ENCODE measurements around the gene AAMDC.
"Not testable (repeated sequence)": the region's sequence is repeated elsewhere in the genome, so short reads cannot be mapped to it uniquely, and the experiment has no call there.

Gene AAMDC

DNA sequence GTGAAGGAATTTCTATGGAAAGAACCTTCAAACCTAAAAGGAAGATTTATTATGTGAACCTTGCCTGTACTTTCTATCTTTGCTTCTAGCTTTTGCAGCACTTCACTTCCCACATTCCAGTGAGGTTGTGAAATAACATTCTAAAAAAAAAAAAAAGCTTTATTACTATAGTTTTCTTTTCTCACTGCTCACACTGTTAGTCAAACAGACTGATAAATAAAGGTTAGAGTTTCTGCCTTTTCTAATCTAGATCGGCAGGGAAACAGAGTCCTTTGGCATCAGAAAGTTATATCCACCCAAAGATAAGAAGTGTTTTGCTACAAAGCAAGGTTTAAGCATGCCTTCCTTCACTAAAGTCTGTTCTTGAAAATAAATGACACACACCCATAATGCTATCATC lies 2.8 kb downstream of the AAMDC start:
- Histone ChIP-seq H3K27me3 (ENCODE audit: control insufficient read depth, insufficient read depth, low read length) (no peaks in the 10 kb centered on the region), H3K4me1 (ENCODE audit: control insufficient read depth, insufficient read depth, low read length) (peaks cover 11% of the 10 kb centered on the region), H3K36me3 (ENCODE audit: control insufficient read depth, insufficient read depth, low read length) (no peaks in the 10 kb centered on the region), H3K9ac (ENCODE audit: low read length) (no peak overlapping the region), H3K9me3 (ENCODE audit: control insufficient read depth, low read length) (no peaks in the 10 kb centered on the region), H3K4me3 (ENCODE audit: low read length) (no peak overlapping the region)

DNA sequence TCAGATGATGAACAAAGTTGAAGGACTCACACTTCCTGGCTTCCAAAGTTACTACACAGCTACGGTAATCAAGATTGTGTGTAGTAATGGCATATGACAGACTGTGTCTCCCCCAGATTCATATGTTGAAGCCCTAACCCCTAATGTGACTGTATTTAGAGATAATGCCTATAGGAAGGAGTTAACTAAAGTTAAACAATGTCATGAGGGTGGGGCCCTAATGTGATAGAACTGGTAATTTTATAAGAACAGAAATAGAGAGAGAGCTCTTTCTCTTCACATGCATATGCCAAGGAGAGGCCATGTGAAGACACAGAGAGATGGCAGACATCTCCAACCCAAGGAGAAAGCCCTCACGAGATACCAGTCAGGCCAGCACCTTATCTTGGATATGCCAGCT lies 8.0 kb downstream of the AAMDC start:
- Histone ChIP-seq H3K9me3 (ENCODE audit: control insufficient read depth, low read length) (no peaks in the 10 kb centered on the region), H3K4me3 (ENCODE audit: low read length) (no peak overlapping the region), H3K4me1 (ENCODE audit: control insufficient read depth, insufficient read depth, low read length) (no peaks in the 10 kb centered on the region), H3K36me3 (ENCODE audit: control insufficient read depth, insufficient read depth, low read length) (no peaks in the 10 kb centered on the region), H3K9ac (ENCODE audit: low read length) (no peak overlapping the region), H3K27me3 (ENCODE audit: control insufficient read depth, insufficient read depth, low read length) (no peaks in the 10 kb centered on the region)

DNA sequence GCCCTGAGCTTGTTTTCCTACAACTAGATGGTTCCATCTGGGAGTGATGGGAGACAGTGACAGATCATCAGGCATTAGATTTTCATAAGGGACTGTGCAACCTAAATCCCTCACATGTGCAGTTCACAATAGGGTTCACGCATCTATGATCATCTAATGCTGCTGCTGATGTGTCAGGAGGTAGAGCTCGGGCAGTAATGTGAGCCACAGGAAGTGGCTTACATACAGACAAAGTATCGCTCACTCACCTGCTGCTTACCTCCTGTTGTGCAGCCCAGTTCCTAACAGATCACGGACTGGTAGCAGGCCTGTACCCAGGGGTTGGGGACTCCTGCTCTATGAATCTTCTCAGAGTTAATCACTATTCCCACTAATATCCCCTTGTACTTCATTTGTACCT lies 12.4 kb downstream of the AAMDC start:
- Histone ChIP-seq H3K9me3 (ENCODE audit: control insufficient read depth, low read length) (no peaks in the 10 kb centered on the region), H3K27me3 (ENCODE audit: control insufficient read depth, insufficient read depth, low read length) (no peaks in the 10 kb centered on the region), H3K4me3 (ENCODE audit: low read length) (no peak overlapping the region), H3K4me1 (ENCODE audit: control insufficient read depth, insufficient read depth, low read length) (no peaks in the 10 kb centered on the region), H3K9ac (ENCODE audit: low read length) (no peak overlapping the region), H3K36me3 (ENCODE audit: control insufficient read depth, insufficient read depth, low read length) (no peaks in the 10 kb centered on the region)

- H3K9ac ChIP-seq (ENCODE audit: low read length): no peak overlapping the region
- no peak overlapping the region for H3K4me3 ChIP-seq (ENCODE audit: low read length)
- H3K4me1 ChIP-seq (ENCODE audit: control insufficient read depth, insufficient read depth, low read length): no peaks in the 10 kb centered on the region
- H3K27me3 ChIP-seq (ENCODE audit: control insufficient read depth, insufficient read depth, low read length): no peaks in the 10 kb centered on the region
- no peaks in the 10 kb centered on the region for H3K36me3 ChIP-seq (ENCODE audit: control insufficient read depth, insufficient read depth, low read length)
- no peaks in the 10 kb centered on the region for H3K9me3 ChIP-seq (ENCODE audit: control insufficient read depth, low read length)
These were observed 21.6 kb downstream of the AAMDC start for GRCh38 chr11:77842441-77843121.

- not testable (repeated sequence) for H3K27me3 ChIP-seq (ENCODE audit: control insufficient read depth, insufficient read depth, low read length); H3K9me3 ChIP-seq (ENCODE audit: control insufficient read depth, low read length); H3K4me3 ChIP-seq (ENCODE audit: low read length); H3K4me1 ChIP-seq (ENCODE audit: control insufficient read depth, insufficient read depth, low read length); H3K36me3 ChIP-seq (ENCODE audit: control insufficient read depth, insufficient read depth, low read length); H3K9ac ChIP-seq (ENCODE audit: low read length)
These were observed 22.8 kb downstream of the AAMDC start for GRCh38 chr11:77843700-77844099.

- no peaks in the 10 kb centered on the region for H3K4me1 ChIP-seq (ENCODE audit: control insufficient read depth, insufficient read depth, low read length)
- peaks cover 9% of the 10 kb centered on the region for H3K9me3 ChIP-seq (ENCODE audit: control insufficient read depth, low read length)
- H3K36me3 ChIP-seq (ENCODE audit: control insufficient read depth, insufficient read depth, low read length): peaks cover 10% of the 10 kb centered on the region
- no peak overlapping the region for H3K4me3 ChIP-seq (ENCODE audit: low read length)
- no peak overlapping the region for H3K9ac ChIP-seq (ENCODE audit: low read length)
- no peaks in the 10 kb centered on the region for H3K27me3 ChIP-seq (ENCODE audit: control insufficient read depth, insufficient read depth, low read length)
These were observed 30.6 kb downstream of the AAMDC start for GRCh38 chr11:77851503-77851902.

DNA sequence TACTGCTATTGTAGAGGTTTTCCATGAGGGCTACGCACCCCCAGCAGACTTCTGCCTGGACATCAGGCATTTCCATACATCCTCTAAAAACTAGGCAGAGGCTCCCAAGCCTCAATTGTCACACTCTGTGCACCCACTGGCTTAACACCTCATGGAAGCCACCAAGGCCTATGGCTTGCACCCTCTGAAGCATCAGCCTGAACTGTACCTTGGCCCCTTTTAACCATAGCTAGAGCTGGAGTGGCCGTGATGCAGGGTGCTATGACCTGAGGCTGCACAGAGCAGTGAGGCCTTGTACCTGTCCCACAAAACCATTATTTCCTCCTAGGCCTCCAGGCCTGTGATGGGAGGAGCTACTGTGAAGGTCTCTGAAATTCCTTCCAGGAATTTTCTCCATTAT lies 33.9 kb downstream of the AAMDC start:
- peaks cover 9% of the 10 kb centered on the region for H3K9me3 ChIP-seq (ENCODE audit: control insufficient read depth, low read length)
- H3K27me3 ChIP-seq (ENCODE audit: control insufficient read depth, insufficient read depth, low read length): no peaks in the 10 kb centered on the region
- H3K36me3 ChIP-seq (ENCODE audit: control insufficient read depth, insufficient read depth, low read length): peaks cover 10% of the 10 kb centered on the region
- no peak overlapping the region for H3K9ac ChIP-seq (ENCODE audit: low read length)
- H3K4me1 ChIP-seq (ENCODE audit: control insufficient read depth, insufficient read depth, low read length): no peaks in the 10 kb centered on the region
- H3K4me3 ChIP-seq (ENCODE audit: low read length): peak overlapping the region; percentile 14

- H3K9ac ChIP-seq (ENCODE audit: low read length); H3K4me3 ChIP-seq (ENCODE audit: low read length); H3K9me3 ChIP-seq (ENCODE audit: control insufficient read depth, low read length); H3K36me3 ChIP-seq (ENCODE audit: control insufficient read depth, insufficient read depth, low read length); H3K27me3 ChIP-seq (ENCODE audit: control insufficient read depth, insufficient read depth, low read length); H3K4me1 ChIP-seq (ENCODE audit: control insufficient read depth, insufficient read depth, low read length): not testable (repeated sequence)
These were observed 37.0 kb downstream of the AAMDC start for GRCh38 chr11:77857906-77858457.

- not testable (repeated sequence) for H3K4me1 ChIP-seq (ENCODE audit: control insufficient read depth, insufficient read depth, low read length); H3K27me3 ChIP-seq (ENCODE audit: control insufficient read depth, insufficient read depth, low read length); H3K4me3 ChIP-seq (ENCODE audit: low read length); H3K9me3 ChIP-seq (ENCODE audit: control insufficient read depth, low read length); H3K9ac ChIP-seq (ENCODE audit: low read length); H3K36me3 ChIP-seq (ENCODE audit: control insufficient read depth, insufficient read depth, low read length)
These were observed 40.5 kb downstream of the AAMDC start for GRCh38 chr11:77861444-77861843.

DNA sequence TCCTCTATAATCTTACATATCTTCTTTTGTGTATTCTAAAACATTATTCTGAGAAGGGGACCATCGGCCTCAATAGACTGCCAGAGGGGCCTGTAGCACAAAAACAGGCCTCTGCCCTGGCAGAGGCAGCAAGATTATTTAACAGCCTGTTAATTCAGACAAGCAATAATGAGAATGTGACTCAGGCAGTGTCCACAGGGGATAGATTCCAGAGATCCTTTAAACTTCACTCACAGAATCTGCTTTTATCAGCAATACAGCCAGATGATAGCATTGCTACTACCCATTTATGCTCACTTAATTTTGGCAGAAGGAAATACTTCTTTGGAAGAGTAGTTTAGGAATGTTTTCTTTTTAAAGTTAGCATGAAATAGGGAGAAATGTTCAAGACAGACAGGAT lies 44.9 kb downstream of the AAMDC start:
- no peaks in the 10 kb centered on the region for H3K9me3 ChIP-seq (ENCODE audit: control insufficient read depth, low read length)
- H3K27me3 ChIP-seq (ENCODE audit: control insufficient read depth, insufficient read depth, low read length): no peaks in the 10 kb centered on the region
- no peaks in the 10 kb centered on the region for H3K36me3 ChIP-seq (ENCODE audit: control insufficient read depth, insufficient read depth, low read length)
- no peak overlapping the region for H3K4me3 ChIP-seq (ENCODE audit: low read length)
- H3K9ac ChIP-seq (ENCODE audit: low read length): no peak overlapping the region
- no peaks in the 10 kb centered on the region for H3K4me1 ChIP-seq (ENCODE audit: control insufficient read depth, insufficient read depth, low read length)

DNA sequence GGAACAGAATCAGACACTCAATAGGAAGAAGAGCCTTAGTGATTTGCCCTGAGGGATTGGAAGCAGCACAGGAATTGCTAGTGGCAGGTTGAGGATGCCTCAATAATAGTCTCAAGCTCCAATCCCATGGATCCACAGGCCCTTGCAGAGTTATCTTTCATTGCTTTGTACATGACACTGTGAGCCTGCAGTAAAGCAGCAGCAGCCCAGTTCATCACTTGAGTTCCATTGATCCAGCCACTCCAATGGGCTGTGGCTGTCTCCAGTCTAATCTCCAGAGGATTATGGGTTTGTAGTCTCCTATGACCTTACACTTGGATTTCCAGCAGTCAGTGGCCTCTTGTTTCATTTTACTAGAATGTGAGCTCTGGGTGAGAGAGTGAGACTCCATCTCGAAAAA lies 45.4 kb downstream of the AAMDC start:
- Histone ChIP-seq H3K4me3 (ENCODE audit: low read length) (no peak overlapping the region), H3K4me1 (ENCODE audit: control insufficient read depth, insufficient read depth, low read length) (no peaks in the 10 kb centered on the region), H3K27me3 (ENCODE audit: control insufficient read depth, insufficient read depth, low read length) (no peaks in the 10 kb centered on the region), H3K9ac (ENCODE audit: low read length) (no peak overlapping the region), H3K36me3 (ENCODE audit: control insufficient read depth, insufficient read depth, low read length) (no peaks in the 10 kb centered on the region), H3K9me3 (ENCODE audit: control insufficient read depth, low read length) (no peaks in the 10 kb centered on the region)

DNA sequence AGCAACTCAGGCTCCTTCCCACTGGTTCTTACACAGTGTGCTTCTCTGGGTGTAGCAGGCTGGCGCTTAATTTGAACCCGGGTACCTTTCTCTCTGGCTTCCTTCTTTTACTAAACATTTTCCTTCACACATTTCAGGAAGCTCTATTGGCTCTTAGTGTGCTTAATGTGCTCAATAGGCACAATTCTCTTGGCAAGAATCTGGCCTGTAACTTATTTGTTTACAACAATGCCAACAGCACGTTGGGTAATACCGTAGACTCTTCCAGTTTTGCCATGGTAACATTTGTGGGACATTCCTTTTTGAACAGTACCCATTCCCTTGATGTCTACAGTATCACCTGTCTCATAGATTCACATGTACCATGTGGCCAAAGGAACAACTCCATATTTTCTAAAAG lies 47.8 kb downstream of the AAMDC start:
- H3K9ac ChIP-seq (ENCODE audit: low read length): no peak overlapping the region
- H3K36me3 ChIP-seq (ENCODE audit: control insufficient read depth, insufficient read depth, low read length): no peaks in the 10 kb centered on the region
- H3K4me3 ChIP-seq (ENCODE audit: low read length): no peak overlapping the region
- no peaks in the 10 kb centered on the region for H3K4me1 ChIP-seq (ENCODE audit: control insufficient read depth, insufficient read depth, low read length)
- H3K27me3 ChIP-seq (ENCODE audit: control insufficient read depth, insufficient read depth, low read length): no peaks in the 10 kb centered on the region
- no peaks in the 10 kb centered on the region for H3K9me3 ChIP-seq (ENCODE audit: control insufficient read depth, low read length)

GRCh38 chr11:77871855-77872254 lies 50.9 kb downstream of the AAMDC start:
- no peaks in the 10 kb centered on the region for H3K27me3 ChIP-seq (ENCODE audit: control insufficient read depth, insufficient read depth, low read length)
- no peak overlapping the region for H3K9ac ChIP-seq (ENCODE audit: low read length)
- H3K4me3 ChIP-seq (ENCODE audit: low read length): no peak overlapping the region
- peaks cover 6% of the 10 kb centered on the region for H3K4me1 ChIP-seq (ENCODE audit: control insufficient read depth, insufficient read depth, low read length)
- H3K9me3 ChIP-seq (ENCODE audit: control insufficient read depth, low read length): no peaks in the 10 kb centered on the region
- peaks cover 6% of the 10 kb centered on the region for H3K36me3 ChIP-seq (ENCODE audit: control insufficient read depth, insufficient read depth, low read length)
